ENCODE results near the gene ISY1. TPM values are rescaled to one million over a fixed set of nuclear protein-coding genes. Genes with fewer than 3 reads are reported as not detected.
"Not testable (repeated sequence)": the region's sequence is repeated elsewhere in the genome, so short reads cannot be mapped to it uniquely, and the experiment has no call there.

ISY1 gene
- total RNA-seq, 4 donors from 2014 or later, result 4.1 to 39.3 (median 22.3) TPM

GRCh38 chr3:129199366-129199765 is 38.5 kb upstream of the ISY1 start:
- no peaks in the 10 kb centered on the region for H3K36me3 ChIP-seq
- H3K27me3 ChIP-seq, result no peaks in the 10 kb centered on the region
- no peak overlapping the region for H3K4me3 ChIP-seq
- H3K4me1 ChIP-seq, result no peaks in the 10 kb centered on the region
- H3K27ac ChIP-seq, result no peak overlapping the region
- DNase-seq, result no peak
- intact Hi-C loops (cut with DNase I; ENCODE audit: low total_unique reads), result no loop called here
- H3K9me3 ChIP-seq, result no peaks in the 10 kb centered on the region
- TF ChIP-seq POLR2A (IDR thresholded peaks at IDR 0.05), result no peak
- no peak for TF ChIP-seq CTCF (IDR thresholded peaks at IDR 0.05)

GRCh38 chr3:129197321-129197720 is 36.5 kb upstream of the ISY1 start:
- H3K4me1 ChIP-seq, result no peaks in the 10 kb centered on the region
- intact Hi-C loops (cut with DNase I; ENCODE audit: low total_unique reads), result no loop called here
- no peak for DNase-seq
- TF ChIP-seq POLR2A (IDR thresholded peaks at IDR 0.05) (no peak), CTCF (IDR thresholded peaks at IDR 0.05) (no peak)
- no peak overlapping the region for H3K4me3 ChIP-seq
- H3K27ac ChIP-seq, result peak overlapping the region; percentile 31 to 75
- no peaks in the 10 kb centered on the region for H3K36me3 ChIP-seq
- H3K27me3 ChIP-seq, result no peaks in the 10 kb centered on the region
- no peaks in the 10 kb centered on the region for H3K9me3 ChIP-seq

- Histone ChIP-seq H3K4me3 (no peak overlapping the region), H3K27me3 (no peaks in the 10 kb centered on the region), H3K9me3 (no peaks in the 10 kb centered on the region), H3K4me1 (no peaks in the 10 kb centered on the region), H3K27ac (peak overlapping the region; percentile 31 to 75), H3K36me3 (no peaks in the 10 kb centered on the region)
- intact Hi-C loops (cut with DNase I; ENCODE audit: low total_unique reads), result no loop called here
- TF ChIP-seq POLR2A (IDR thresholded peaks at IDR 0.05) (no peak), CTCF (IDR thresholded peaks at IDR 0.05) (no peak)
- no peak for DNase-seq
Measured at GRCh38 chr3:129196601-129197000, 35.7 kb upstream of the ISY1 start.

- TF ChIP-seq POLR2A (IDR thresholded peaks at IDR 0.05) (no peak), CTCF (IDR thresholded peaks at IDR 0.05) (no peak)
- intact Hi-C loops (cut with DNase I; ENCODE audit: low total_unique reads), result no loop called here
- no peaks in the 10 kb centered on the region for H3K4me1 ChIP-seq
- H3K27ac ChIP-seq, result peak overlapping the region; percentile 47 to 75
- no peak overlapping the region for H3K4me3 ChIP-seq
- H3K36me3 ChIP-seq, result no peaks in the 10 kb centered on the region
- no peaks in the 10 kb centered on the region for H3K9me3 ChIP-seq
- peak; percentile 73 to 76 for DNase-seq
- no peaks in the 10 kb centered on the region for H3K27me3 ChIP-seq
Measured at GRCh38 chr3:129195731-129196256, 34.9 kb upstream of the ISY1 start.

GRCh38 chr3:129189793-129190192 is 28.9 kb upstream of the ISY1 start:
- H3K9me3 ChIP-seq; H3K27ac ChIP-seq; intact Hi-C loops (cut with DNase I; ENCODE audit: low total_unique reads); DNase-seq; H3K36me3 ChIP-seq; H3K4me3 ChIP-seq; H3K4me1 ChIP-seq; H3K27me3 ChIP-seq: not testable (repeated sequence)

- TF ChIP-seq CTCF (IDR thresholded peaks at IDR 0.05), result no peak
- no peak for TF ChIP-seq POLR2A (IDR thresholded peaks at IDR 0.05)
- intact Hi-C loops (cut with DNase I; ENCODE audit: low total_unique reads), result no loop called here
- no peaks in the 10 kb centered on the region for H3K36me3 ChIP-seq
Measured at GRCh38 chr3:129187857-129188256, 27.0 kb upstream of the ISY1 start.

More at GRCh38 chr3:129187857-129188256, 27.0 kb upstream of the ISY1 start:
- Histone ChIP-seq H3K27me3 (no peaks in the 10 kb centered on the region), H3K27ac (no peak overlapping the region), H3K9me3 (no peaks in the 10 kb centered on the region), H3K4me3 (no peak overlapping the region), H3K4me1 (no peaks in the 10 kb centered on the region)
- DNase-seq, result no peak
